IPS-20b (cell line): ENCODE data around the gene AKAP1.

Experiments used
- H3K27ac ChIP-seq: one replicate; pipeline ENCODE4 v1.5.1; 2013; ENCODE audit warnings: low read length
- H3K27me3 ChIP-seq: 2 replicates; pipeline ENCODE4 v1.6.1; 2013; ENCODE audit warnings: mild to moderate bottlenecking, low read length, inconsistent platforms; ENCODE audit not compliant: insufficient read depth
- H3K36me3 ChIP-seq: 2 replicates; pipeline ENCODE4 v1.6.1; 2013; ENCODE audit warnings: low read depth, mild to moderate bottlenecking, inconsistent platforms, low read length, moderate library complexity; ENCODE audit not compliant: insufficient read depth
- H3K4me1 ChIP-seq: 2 replicates; pipeline ENCODE4 v1.6.1; 2013; ENCODE audit warnings: mild to moderate bottlenecking, control low read depth, inconsistent platforms, low read length, moderate library complexity; ENCODE audit not compliant: insufficient read depth
- H3K4me3 ChIP-seq: 2 replicates; pipeline ENCODE4 v1.5.1; 2013; ENCODE audit warnings: mild to moderate bottlenecking, low read length, inconsistent platforms
- H3K9ac ChIP-seq: 2 replicates; pipeline ENCODE4 v1.6.1; 2013; ENCODE audit warnings: low read depth, mild to moderate bottlenecking, inconsistent platforms, low read length, moderate library complexity
- H3K9me3 ChIP-seq: 2 replicates; pipeline ENCODE4 v1.6.1; 2013; ENCODE audit warnings: mild to moderate bottlenecking, low read depth, low read length, inconsistent platforms; ENCODE audit not compliant: insufficient read depth

AKAP1 gene

DNA sequence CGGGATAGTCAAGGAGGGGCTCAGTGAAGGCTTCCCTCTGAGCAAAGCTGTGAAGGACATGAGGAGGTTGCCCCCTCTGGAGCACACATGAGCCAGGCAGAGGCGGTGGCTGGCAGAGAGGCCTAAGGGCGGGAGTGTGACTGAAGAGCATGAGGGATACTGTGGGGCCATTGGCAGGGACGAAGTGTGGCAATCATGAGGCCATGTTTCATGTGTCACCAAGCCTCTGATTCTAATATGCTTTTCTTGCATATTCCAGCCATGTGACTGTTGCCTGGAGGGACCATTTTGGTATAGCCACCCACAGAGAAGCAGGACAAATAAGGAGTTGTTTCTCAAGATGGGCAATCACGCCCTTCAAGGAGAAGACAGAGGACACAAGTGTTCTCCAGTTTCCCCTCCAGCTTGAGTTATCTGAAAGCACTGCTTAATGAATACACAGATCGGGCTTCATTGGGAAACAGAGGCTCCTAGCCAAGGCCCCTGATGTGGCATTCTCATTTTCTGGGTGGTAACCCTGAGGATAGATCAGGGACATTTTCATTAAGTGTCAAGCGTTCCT lies 68.0 kb downstream of the AKAP1 start:
- H3K36me3 ChIP-seq, result no peaks in the 10 kb centered on the region
- no peak overlapping the region for H3K9ac ChIP-seq
- no peaks in the 10 kb centered on the region for H3K9me3 ChIP-seq
- H3K4me1 ChIP-seq, result no peaks in the 10 kb centered on the region
- H3K27me3 ChIP-seq, result no peaks in the 10 kb centered on the region
- H3K4me3 ChIP-seq, result no peak overlapping the region
- H3K27ac ChIP-seq, result no peak overlapping the region

DNA sequence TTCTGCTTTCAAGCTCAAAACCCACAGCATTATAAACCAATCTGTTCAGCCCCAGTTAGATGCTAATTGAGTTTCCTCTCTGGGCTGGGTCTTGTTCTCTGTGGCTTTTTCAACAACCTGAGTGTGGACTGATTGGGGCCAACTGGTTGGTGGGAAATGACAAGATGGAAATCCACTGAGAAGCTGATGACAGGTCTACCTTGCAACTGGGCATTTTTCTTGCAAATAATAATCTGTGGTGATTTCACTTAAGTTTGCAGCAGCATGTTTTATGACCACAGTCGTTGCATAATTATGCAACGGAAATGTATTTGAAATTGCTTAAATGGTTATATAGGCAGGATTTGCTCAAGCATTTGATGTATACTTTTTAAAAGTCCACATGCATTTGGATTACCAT lies 69.9 kb downstream of the AKAP1 start:
- Histone ChIP-seq H3K4me1 (no peaks in the 10 kb centered on the region), H3K4me3 (no peak overlapping the region), H3K36me3 (no peaks in the 10 kb centered on the region), H3K9ac (no peak overlapping the region), H3K9me3 (no peaks in the 10 kb centered on the region), H3K27ac (no peak overlapping the region), H3K27me3 (no peaks in the 10 kb centered on the region)

DNA sequence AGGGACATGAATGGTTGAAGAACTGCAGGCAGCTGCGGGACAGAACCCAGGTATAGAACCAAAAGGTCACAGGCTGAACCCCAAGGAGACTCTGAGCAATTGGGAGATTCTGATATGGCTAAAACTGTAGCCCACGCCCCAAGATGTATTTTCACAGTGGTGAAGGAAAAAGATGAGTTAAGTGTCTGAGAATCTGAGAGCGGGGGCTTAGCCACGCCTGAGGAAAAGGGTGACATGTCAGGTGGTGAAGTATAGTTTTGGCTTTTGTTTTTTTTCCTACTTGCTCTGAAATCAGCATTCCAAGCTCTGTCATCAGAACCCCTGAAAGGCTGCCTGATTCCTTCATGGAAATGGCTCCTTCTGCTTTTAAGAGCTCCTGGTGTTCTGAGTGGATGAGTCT lies 73.3 kb downstream of the AKAP1 start:
- Histone ChIP-seq H3K4me3 (no peak overlapping the region), H3K27ac (no peak overlapping the region), H3K9ac (no peak overlapping the region), H3K27me3 (no peaks in the 10 kb centered on the region), H3K36me3 (no peaks in the 10 kb centered on the region), H3K9me3 (no peaks in the 10 kb centered on the region), H3K4me1 (no peaks in the 10 kb centered on the region)

DNA sequence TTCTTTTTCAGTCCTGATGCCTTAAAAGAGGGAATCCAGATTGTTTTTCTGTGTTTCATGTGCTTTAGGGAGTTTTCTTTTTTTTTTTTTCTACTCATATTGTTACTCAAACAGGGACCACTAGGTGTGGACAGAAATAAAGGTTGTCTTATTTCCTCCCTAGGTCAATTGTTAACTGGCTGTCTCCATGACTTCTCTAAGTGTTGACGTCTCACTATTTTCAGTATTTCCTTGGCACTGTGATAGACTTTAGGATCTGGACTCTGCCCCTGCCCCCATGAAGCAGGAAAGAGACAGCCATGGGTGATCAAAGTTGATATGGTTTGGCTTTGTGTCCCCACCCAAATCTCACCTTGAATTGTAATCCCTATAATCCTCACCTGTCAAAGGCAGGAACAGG lies 73.7 kb downstream of the AKAP1 start:
- no peak overlapping the region for H3K4me3 ChIP-seq
- no peaks in the 10 kb centered on the region for H3K4me1 ChIP-seq
- H3K9ac ChIP-seq, result no peak overlapping the region
- H3K27ac ChIP-seq, result no peak overlapping the region
- no peaks in the 10 kb centered on the region for H3K36me3 ChIP-seq
- no peaks in the 10 kb centered on the region for H3K9me3 ChIP-seq
- no peaks in the 10 kb centered on the region for H3K27me3 ChIP-seq

DNA sequence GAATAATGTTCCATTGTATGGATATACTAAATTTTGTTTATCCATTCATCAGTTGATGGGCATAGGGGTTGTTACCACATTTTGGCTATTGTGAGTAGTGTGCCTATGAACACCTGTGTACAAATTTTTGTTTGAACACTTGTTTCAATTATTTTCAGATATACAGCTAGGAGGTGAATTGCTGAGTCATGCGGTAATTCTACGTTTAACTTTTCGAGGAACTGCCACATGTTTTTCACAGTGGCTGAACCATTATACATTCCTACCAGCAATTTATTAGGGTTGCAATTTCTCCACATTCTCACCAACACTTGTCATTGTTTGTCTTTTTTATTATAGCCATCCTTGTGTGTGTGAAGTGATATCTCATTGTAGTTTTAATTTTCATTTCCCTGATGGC lies 75.6 kb downstream of the AKAP1 start:
- Histone ChIP-seq H3K27ac (no peak overlapping the region), H3K9ac (no peak overlapping the region), H3K27me3 (no peaks in the 10 kb centered on the region)

DNA sequence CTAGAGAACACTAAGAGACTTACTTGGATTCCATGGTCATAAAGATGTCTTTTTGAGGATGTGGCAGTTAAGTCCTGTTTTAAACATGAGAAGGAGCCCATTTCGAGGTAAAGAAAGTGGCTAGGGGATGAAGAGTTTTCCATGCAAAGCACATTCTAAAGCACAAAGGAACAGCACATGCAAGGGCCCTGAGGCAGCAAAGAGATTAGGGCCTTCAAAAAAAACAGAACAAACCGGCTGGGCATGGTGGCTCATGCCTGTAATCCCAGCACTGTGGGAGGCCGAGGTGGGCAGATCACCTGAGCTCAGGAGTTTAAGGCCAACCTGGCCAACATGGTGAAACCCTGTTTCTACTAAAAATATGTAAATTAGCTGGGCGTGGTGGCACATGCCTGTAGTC lies 79.8 kb downstream of the AKAP1 start:
- Histone ChIP-seq H3K9ac (no peak overlapping the region), H3K27me3 (no peaks in the 10 kb centered on the region), H3K4me3 (no peak overlapping the region), H3K27ac (no peak overlapping the region), H3K4me1 (peaks cover 3% of the 10 kb centered on the region; the same call in 1 of the 2 replicates), H3K36me3 (no peaks in the 10 kb centered on the region), H3K9me3 (no peaks in the 10 kb centered on the region)

More for the DNA sequence above, 75.6 kb downstream of the AKAP1 start:
- Histone ChIP-seq H3K4me1 (no peaks in the 10 kb centered on the region), H3K9me3 (no peaks in the 10 kb centered on the region), H3K36me3 (no peaks in the 10 kb centered on the region), H3K4me3 (no peak overlapping the region)

DNA sequence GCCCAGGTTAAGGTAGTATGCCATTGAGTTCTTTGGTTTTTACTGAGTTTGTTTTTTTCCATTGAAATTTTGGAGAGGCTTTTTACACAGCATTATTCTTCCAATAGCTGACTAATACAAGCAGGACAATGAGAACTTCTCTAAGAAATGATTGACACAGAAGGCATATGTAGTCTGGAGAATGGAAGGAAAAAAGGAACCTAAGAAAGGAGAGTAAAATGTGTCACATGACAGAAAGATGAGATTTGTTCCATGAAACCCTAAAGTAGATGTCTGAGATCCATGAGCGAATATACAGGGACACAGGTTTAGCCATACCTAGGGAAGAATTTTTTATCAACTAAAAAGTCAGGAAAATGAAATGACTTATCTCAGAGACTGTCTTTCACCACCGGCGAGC lies 80.7 kb downstream of the AKAP1 start:
- no peaks in the 10 kb centered on the region for H3K27me3 ChIP-seq
- no peaks in the 10 kb centered on the region for H3K9me3 ChIP-seq
- H3K27ac ChIP-seq, result no peak overlapping the region
- no peak overlapping the region for H3K9ac ChIP-seq
- H3K36me3 ChIP-seq, result no peaks in the 10 kb centered on the region
- no peak overlapping the region for H3K4me3 ChIP-seq
- peaks cover 3% of the 10 kb centered on the region; the same call in 1 of the 2 replicates for H3K4me1 ChIP-seq

DNA sequence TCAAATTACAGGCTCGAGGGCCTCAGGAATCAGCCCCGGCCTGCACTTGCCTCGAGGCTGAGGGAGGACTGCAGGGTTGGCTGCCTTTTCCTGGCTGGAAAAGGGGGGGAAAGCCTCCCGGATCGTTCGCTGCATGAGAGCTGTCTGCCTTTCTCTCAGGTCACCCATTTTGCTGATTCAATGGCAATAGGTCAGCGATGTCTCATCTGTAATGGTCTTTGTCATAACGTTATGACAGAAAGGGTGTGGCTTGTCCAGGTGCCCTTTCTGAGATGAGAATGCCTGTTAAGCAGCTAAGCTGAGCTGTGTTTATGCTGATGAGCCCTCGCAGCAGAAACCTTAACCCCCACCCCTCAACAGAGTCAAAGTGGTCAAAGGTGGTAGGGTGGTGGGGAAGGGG lies 81.8 kb downstream of the AKAP1 start:
- no peak overlapping the region for H3K4me3 ChIP-seq
- no peak overlapping the region for H3K27ac ChIP-seq
- no peaks in the 10 kb centered on the region for H3K9me3 ChIP-seq
- H3K4me1 ChIP-seq, result peaks cover 3% of the 10 kb centered on the region; the same call in 1 of the 2 replicates
- no peaks in the 10 kb centered on the region for H3K36me3 ChIP-seq
- no peak overlapping the region for H3K9ac ChIP-seq
- H3K27me3 ChIP-seq, result no peaks in the 10 kb centered on the region

DNA sequence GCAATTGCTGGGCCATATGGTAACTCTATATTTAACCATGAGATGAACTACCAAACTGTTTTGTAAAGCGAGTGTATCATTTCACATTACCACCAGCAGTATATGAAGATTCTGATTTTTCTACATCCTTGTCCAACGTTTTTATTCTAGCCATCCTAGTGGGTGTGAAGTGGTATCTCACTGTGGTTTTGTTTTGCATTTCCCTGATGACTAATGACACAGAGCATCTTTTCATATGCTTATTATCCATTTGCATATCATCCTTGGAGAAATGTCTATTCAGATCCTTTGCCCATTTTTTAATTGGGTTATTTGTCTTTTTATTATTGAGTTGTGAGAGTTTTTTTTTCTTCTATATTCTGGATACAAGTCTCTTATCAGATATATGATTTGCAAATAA lies 83.6 kb downstream of the AKAP1 start:
- H3K4me3 ChIP-seq, result no peak overlapping the region
- H3K27me3 ChIP-seq, result no peaks in the 10 kb centered on the region
- peaks cover 3% of the 10 kb centered on the region; the same call in 1 of the 2 replicates for H3K4me1 ChIP-seq
- no peaks in the 10 kb centered on the region for H3K36me3 ChIP-seq
- H3K9ac ChIP-seq, result no peak overlapping the region
- H3K9me3 ChIP-seq, result no peaks in the 10 kb centered on the region
- H3K27ac ChIP-seq, result no peak overlapping the region

DNA sequence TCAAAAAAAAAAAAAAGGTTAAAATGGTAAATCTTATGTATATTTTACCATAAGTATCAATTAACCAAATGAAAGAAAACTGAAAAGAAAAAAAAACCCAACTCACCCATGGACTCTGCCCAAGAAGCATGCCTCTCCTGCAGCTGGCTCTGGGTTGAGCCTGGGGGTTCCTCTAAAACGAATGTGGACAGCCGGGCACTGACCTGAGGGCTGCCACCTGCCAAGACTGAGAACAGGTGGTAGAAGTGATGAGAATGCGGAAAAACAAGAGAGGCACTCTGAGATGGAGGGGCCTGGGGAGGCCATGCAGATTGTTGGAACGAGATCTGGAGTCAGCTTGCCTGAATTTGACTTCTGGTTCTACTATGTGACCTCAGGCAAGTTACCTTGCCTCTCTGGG lies 85.8 kb downstream of the AKAP1 start:
- no peaks in the 10 kb centered on the region for H3K27me3 ChIP-seq
- H3K27ac ChIP-seq, result no peak overlapping the region
- H3K4me3 ChIP-seq, result no peak overlapping the region
- H3K36me3 ChIP-seq, result no peaks in the 10 kb centered on the region
- no peak overlapping the region for H3K9ac ChIP-seq
- no peaks in the 10 kb centered on the region for H3K9me3 ChIP-seq
- H3K4me1 ChIP-seq, result peaks cover 3% of the 10 kb centered on the region; the same call in 1 of the 2 replicates
